ENCODE data around the gene HSPA5.
"Not testable (repeated sequence)": the region's sequence is repeated elsewhere in the genome, so short reads cannot be mapped to it uniquely, and the experiment has no call there.

The HSPA5 gene

DNA sequence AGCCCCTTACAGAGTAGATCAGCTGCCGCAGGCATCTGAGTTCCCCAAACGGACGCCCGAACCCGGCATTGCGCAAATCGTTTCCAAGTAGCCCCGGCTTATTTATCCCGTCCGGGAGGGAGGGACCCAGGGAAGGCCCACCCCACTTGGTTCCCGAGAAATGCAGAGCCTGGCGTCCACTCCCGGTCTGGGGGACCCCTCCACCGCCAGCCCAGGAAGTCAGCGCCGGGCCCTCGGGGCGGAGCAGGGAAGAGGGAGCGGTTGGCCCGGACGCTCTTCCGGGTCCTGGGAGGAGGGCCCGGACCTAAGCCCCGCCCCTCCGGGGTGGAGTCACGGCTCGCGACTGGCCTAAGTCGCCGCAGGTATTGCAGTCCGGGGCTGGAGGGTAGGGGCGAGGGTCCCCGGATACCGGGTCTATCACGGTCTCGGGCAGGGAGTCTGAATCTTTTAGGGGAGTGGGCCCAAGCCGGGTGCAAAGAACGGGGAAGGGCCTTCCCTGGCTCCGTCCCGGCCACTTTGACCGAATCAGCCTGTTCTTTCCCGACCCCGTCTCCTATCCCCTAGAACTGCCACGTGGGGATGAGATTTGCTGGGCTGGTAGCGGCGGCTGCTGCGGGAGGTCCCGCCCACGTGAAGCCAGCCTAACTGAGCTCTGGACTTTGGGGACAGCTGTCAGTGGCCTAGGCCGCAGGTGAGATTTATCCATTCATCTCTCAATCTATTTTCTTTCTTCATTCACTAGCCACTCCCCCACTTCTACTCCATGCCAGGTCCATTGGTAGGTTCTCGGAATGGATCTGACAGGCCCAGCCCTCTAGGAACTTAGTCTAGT, 40.7 kb downstream of the HSPA5 start, which contains the start of gene RABEPK:
RABEPK (plus strand) TSS at position 327 of the 832 bp plus-strand sequence. CDS start 2,472 bp downstream, outside the sequence.
- in situ Hi-C loops (cut with HindIII; ENCODE audit: low pct_unique_long_range_greater_than_20kb, low sequenced_read_pairs), result no loop called here
- DNase-seq (ENCODE audit: low read depth in 1 of 2, low spot score in 1 of 2), result peak; percentile 82 to 96
- no peak for TF ChIP-seq JUND (IDR thresholded peaks at IDR 0.05; ENCODE audit: low read depth)

DNA sequence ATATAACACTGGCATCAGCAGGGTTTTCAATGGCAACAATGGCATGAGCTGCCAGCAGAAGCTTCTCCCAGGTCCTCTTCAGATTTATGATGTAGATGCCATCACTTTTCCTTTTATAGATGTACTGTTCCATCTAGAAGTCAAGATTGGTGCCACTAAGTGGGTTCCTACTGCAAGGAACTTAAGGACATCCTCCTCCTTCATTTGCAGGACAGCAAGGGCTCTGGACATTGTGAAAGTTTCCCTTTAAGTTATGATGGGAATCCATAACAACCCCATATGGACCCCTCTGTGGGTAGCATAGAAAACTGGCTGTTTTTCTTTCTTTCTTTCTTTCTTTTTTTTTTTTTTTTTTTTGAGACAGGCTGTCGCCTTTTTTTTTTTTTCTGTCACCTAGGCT, 45.6 kb downstream of the HSPA5 start:
- DNase-seq (ENCODE audit: low read depth in 1 of 2, low spot score in 1 of 2); in situ Hi-C loops (cut with HindIII; ENCODE audit: low pct_unique_long_range_greater_than_20kb, low sequenced_read_pairs): not testable (repeated sequence)

DNA sequence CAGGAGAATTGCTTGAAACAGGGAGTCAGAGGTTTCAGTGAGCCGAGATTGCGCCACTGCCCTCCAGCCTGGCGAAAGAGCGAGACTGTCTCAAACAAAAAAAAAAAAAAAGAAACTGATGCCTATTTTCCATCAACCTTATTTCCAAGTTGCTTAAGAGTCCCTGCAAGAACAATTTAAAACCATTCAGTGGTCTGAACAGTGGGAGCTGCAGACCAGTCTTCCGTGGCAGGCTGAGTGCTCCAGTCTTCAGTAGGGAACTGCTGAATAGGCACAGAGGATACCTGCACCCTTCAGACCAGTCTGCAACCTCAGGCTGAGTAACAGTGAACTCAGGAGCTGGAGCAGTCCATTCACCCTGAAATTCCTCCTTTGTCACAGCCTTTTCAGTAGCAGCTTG, 46.7 kb downstream of the HSPA5 start:
- in situ Hi-C loops (cut with HindIII; ENCODE audit: low pct_unique_long_range_greater_than_20kb, low sequenced_read_pairs); DNase-seq (ENCODE audit: low read depth in 1 of 2, low spot score in 1 of 2): not testable (repeated sequence)

DNA sequence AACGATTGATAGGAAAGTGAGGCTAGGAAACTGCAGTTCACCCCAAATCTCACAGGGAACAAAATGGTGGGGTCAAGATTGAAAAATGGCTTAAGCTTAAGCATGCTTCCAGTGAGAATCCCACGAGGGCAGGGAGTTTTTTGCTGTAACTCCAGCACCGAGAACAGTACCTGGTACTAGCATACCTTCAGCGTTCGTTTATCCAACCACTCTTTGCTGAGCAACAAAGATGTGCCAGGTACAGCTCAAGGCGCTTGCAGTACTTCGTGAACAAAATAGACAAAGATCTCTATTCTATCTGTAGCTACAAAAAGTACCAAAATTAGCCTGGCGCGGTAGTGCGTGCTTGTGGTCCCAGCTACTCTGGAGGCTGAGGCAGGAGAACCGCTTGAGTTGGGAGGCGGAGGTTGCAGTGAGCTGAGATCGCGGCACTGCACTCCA, 50.8 kb downstream of the HSPA5 start:
- peak in 1 of 2 experiments; percentile 34 for DNase-seq (ENCODE audit: low read depth in 1 of 2, low spot score in 1 of 2)
- in situ Hi-C loops (cut with HindIII; ENCODE audit: low pct_unique_long_range_greater_than_20kb, low sequenced_read_pairs), result no loop called here
- no peak for TF ChIP-seq JUND (IDR thresholded peaks at IDR 0.05; ENCODE audit: low read depth)

DNA sequence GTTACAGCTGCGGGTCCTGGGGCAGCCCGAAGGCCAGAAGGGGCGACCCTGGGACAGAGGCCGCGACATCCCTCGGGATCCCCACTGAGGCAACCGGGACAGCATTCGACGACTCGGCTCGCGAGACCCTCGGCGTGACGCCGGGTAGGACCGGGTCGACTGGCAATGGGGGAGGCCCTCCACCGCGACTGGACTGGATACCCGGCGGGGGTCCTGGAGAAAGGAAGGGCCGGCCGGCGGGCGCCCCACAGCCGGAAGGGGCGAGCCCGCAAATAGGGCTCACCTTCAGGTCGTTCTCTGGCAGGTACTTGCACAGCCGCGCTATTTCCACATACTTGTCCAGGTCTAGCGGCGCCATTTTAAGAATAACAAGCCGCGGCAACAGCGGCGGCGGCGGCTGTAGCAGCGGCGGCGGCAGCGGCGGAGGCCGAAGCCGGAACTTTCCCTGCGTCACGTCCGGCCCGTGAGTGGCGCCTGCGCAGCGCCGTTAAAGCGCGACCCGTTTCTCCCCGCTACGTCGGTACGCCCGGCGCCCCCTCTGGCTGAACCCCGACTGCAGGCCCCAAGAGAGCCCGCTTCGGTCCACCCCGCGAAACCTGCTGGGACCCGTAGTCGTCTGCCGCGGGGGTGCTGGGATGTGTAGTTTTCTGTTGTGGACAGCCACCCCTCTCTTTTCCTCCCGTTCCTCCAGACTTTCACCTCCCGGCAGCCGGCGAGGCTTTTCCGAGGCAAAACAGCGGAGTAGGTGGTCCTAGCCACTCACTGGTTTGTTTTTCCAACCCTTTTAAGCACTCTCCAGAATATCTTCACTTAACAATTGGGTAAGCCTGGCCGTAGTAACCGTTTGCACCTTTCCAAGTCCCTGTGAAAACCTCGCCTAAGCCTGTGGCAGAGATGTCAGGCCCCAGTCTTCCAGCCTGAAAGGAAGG, 51.5 kb downstream of the HSPA5 start, which contains the start of gene PPP6C:
PPP6C (minus strand) TSS at position 443 of the 929 bp plus-strand sequence; CDS start at position 358, 85 bp downstream.
- in situ Hi-C loops (cut with HindIII; ENCODE audit: low pct_unique_long_range_greater_than_20kb, low sequenced_read_pairs), result no loop called here
- TF ChIP-seq JUND (IDR thresholded peaks at IDR 0.05; ENCODE audit: low read depth), result no peak

DNA sequence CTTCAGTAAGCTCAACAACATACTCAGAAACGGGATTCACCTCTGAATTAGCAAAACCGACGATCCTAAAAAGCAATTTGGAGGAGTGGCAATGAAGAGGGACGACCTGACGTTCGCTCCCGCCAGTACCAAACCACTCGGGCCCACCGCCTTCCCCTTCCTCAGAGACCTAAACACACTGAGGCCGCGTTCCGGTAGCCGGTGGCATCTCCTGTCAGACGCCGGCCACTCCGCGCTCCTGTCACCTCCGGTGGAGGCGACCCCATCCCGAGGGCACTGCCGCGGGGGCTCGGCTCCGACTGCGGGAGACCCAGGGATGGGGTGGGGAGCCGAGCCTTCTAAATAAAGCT, 52.2 kb downstream of the HSPA5 start:
- peak in 1 of 2 experiments; percentile 22 for DNase-seq (ENCODE audit: low read depth in 1 of 2, low spot score in 1 of 2)
- TF ChIP-seq JUND (IDR thresholded peaks at IDR 0.05; ENCODE audit: low read depth), result no peak
- in situ Hi-C loops (cut with HindIII; ENCODE audit: low pct_unique_long_range_greater_than_20kb, low sequenced_read_pairs), result no loop called here

More for the DNA sequence above, 51.5 kb downstream of the HSPA5 start, which contains the start of gene PPP6C:
- peak; percentile 96 to 97 for DNase-seq (ENCODE audit: low read depth in 1 of 2, low spot score in 1 of 2)
